K562 treated with DMSO at 1 percent for 24 hours (cell line): ENCODE data around the gene MOV10L1. TPM values are rescaled to one million over a fixed set of nuclear protein-coding genes. Genes with fewer than 3 reads are reported as not detected.

Source experiments
- total RNA-seq: library from RNA; unstranded; fragments of 300-600 nt; gene quantifications from 2 replicates; pipeline ENCODE4 v1.2.3, GENCODE V29; 2022; ENCODE audit warnings: low read depth; ENCODE audit not compliant: insufficient read depth

The MOV10L1 gene
- 0.09 TPM in 1 of 2 replicates, not detected in the other for total RNA-seq

DNA sequence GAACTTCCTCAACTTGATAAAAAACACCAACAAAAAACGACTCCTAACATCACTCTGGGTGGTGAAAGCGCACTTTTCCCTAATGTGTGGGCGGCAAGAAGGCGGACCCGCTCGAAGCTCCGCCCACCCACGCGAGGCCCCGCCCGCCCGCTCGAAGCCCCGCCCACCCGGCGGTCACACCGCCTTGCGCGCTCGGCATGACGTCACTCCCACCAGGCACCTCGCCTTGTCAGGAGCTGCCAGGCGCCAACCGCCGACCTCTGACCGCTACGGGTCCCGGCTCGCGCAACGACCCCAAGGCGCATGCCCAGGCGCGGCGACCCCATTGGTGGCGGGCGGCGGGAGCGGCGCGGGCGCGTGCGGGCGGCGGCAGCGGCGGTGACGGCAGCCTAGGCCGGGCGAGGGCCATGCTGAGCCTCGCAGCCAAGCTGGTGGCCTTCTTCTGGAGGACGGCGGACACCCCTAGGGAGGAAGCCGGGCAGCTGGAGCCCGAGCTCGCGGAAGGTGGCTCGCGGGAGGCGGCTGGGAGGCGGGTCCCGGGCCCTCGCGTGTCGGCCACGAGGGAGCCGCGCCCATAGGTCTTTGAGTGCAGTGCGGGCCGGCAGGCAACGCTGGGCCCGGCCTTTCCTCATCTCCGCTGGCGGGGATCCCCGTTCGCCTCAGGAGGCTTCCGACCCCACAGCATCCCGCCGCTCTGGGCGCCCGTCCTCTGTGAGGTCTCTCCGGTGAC, at the start of gene MOV10L1:
Gene MOV10L1 (plus strand): TSS at position 325 of the 730 bp plus-strand sequence. CDS start 83 bp downstream, at position 408.

GRCh38 chr22:50058061-50058905, 31.5 kb upstream of the MOV10L1 start, which contains the start of gene TTLL8:
TSS of gene TTLL8 (minus strand) at chr22:50058298.

GRCh38 chr22:50085211-50085972, 4.4 kb upstream of the MOV10L1 start, which contains the start of gene MLC1:
TSS of gene MLC1 (minus strand) at chr22:50085426. CDS start at chr22:50084902, 524 bp downstream.

GRCh38 chr22:50170453-50171318, 80.9 kb downstream of the MOV10L1 start, which contains the start of gene PANX2:
TSS of gene PANX2 (plus strand) at chr22:50170731. CDS start at chr22:50170731, 0 bp downstream.

GRCh38 chr22:50185375-50186087, 95.7 kb downstream of the MOV10L1 start, which contains the start of gene TRABD:
TSS of gene TRABD (plus strand) at chr22:50185913. CDS start at chr22:50193061, 7,148 bp downstream.

GRCh38 chr22:50200461-50201190, 110.8 kb downstream of the MOV10L1 start, which contains the start of gene SELENOO:
TSS of gene SELENOO (plus strand) at chr22:50201011. CDS start at chr22:50201037, 26 bp downstream.

Other genes with a start within 250 kb of the MOV10L1 start
- 10.1 and 10.3 TPM in 2 replicates for gene ZBED4, start 236.2 kb upstream of the MOV10L1 start, total RNA-seq
- gene ALG12, start 171.6 kb upstream of the MOV10L1 start, total RNA-seq = 5.6 and 6.4 TPM in 2 replicates
- gene CRELD2, start 171.4 kb upstream of the MOV10L1 start, total RNA-seq = 32.5 and 35.2 TPM in 2 replicates
- 92.1 and 105 TPM in 2 replicates for gene PIM3, start 129.2 kb upstream of the MOV10L1 start, total RNA-seq
- 0.07 TPM in 1 of 2 replicates, not detected in the other for gene IL17REL, start 77.2 kb upstream of the MOV10L1 start, total RNA-seq
- gene TTLL8, start 31.7 kb upstream of the MOV10L1 start, total RNA-seq = not detected in 2 replicates
- gene MLC1, start 4.6 kb upstream of the MOV10L1 start, total RNA-seq = 0.35 and 0.38 TPM in 2 replicates
- 38.0 and 42.2 TPM in 2 replicates for gene PANX2, start 80.7 kb downstream of the MOV10L1 start, total RNA-seq
- gene TRABD, start 95.9 kb downstream of the MOV10L1 start, total RNA-seq = 56.0 and 65.4 TPM in 2 replicates
- 40.8 and 51.9 TPM in 2 replicates for gene SELENOO, start 111.0 kb downstream of the MOV10L1 start, total RNA-seq
- gene TUBGCP6, start 155.0 kb downstream of the MOV10L1 start, total RNA-seq = 29.5 and 37.4 TPM in 2 replicates
- 34.8 and 39.7 TPM in 2 replicates for gene HDAC10, start 161.3 kb downstream of the MOV10L1 start, total RNA-seq
- 26.2 and 28.0 TPM in 2 replicates for gene MAPK12, start 171.7 kb downstream of the MOV10L1 start, total RNA-seq
- gene MAPK11, start 180.4 kb downstream of the MOV10L1 start, total RNA-seq = 7.6 and 10.1 TPM in 2 replicates
- gene PLXNB2, start 217.6 kb downstream of the MOV10L1 start, total RNA-seq = 34.9 and 38.8 TPM in 2 replicates
- gene DENND6B, start 237.0 kb downstream of the MOV10L1 start, total RNA-seq = 2.9 and 3.5 TPM in 2 replicates